WTC11 (cell line): ENCODE results near the gene CACNA1H.

Experiments
- JUN ChIP-seq: sonication (generic); formaldehyde crosslinking; IDR thresholded peaks from 2 replicates; pipeline ENCODE4 v1.8.0; 2023; ENCODE audit warnings: mild to moderate bottlenecking, missing genetic modification reagents
- KAT7 ChIP-seq: sonication (generic); formaldehyde crosslinking; IDR thresholded peaks from 2 replicates; pipeline ENCODE4 v1.8.1; 2023; ENCODE audit warnings: missing genetic modification reagents, mild to moderate bottlenecking, borderline replicate concordance
- NR1H2 ChIP-seq: sonication (generic); formaldehyde crosslinking; IDR thresholded peaks from 2 replicates; pipeline ENCODE4 v1.9.0; 2021; ENCODE audit warnings: mild to moderate bottlenecking, moderate library complexity, missing genetic modification reagents
- TF ChIP-seq, protein P1 (sequence below): sonication (generic); formaldehyde crosslinking; IDR thresholded peaks from 2 replicates; pipeline ENCODE4 v1.8.0; 2022; ENCODE audit warnings: mild to moderate bottlenecking, missing genetic modification reagents
- TF ChIP-seq, protein P2 (sequence below): sonication (generic); formaldehyde crosslinking; IDR thresholded peaks from 2 replicates; pipeline ENCODE4 v1.8.0; 2022; ENCODE audit warnings: mild to moderate bottlenecking, missing genetic modification reagents
- TF ChIP-seq, protein P3 (sequence below): fragments of 200-600 bp; IDR thresholded peaks from 2 replicates; pipeline ENCODE4 v1.8.0; 2022; ENCODE audit warnings: antibody characterized with exemption
- TF ChIP-seq, protein P4 (sequence below): sonication (generic); formaldehyde crosslinking; IDR thresholded peaks from 2 replicates; pipeline ENCODE4 v1.8.0; 2023; ENCODE audit warnings: missing genetic modification reagents, mild to moderate bottlenecking, borderline replicate concordance

DNA sequence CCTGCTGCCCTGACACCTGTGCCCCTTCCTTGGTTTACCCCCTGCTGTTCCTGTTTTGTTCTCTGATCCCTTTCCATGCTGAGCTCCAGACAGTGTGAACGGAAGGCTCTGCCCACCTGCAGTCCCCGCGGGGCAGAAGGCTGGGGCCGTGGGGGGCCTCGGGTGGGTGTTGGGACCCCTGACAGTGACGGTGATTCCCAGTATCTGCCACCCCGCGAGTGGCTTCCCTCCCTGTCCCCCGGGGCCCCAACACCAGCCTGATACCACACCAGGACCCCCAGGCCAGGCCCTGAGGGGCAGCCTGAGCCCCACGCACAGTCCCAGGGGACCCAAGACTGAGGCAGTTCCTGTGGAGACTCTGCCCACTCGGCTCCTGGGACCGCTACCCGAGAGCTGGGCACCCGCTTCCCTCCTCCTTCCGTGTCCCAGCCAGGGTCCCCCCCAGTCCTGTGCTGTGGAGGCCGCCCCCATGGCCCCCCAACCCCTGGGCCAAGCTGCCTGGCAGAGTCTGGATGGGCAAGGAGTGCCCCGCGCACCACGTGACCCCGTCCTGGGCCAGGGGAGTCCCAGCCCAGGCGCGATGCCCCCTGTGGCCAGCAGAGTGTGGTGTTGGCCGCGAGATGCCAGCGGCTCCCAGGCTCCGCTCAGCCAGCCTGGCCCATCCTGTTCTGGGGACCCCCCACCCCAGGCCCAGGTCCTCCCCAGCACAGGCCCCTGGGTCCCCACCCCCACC is 46.9 kb upstream of the CACNA1H start:
- TF ChIP-seq, protein P1, sequence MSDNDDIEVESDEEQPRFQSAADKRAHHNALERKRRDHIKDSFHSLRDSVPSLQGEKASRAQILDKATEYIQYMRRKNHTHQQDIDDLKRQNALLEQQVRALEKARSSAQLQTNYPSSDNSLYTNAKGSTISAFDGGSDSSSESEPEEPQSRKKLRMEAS (CRISPR knock-in tag): no peak
- TF ChIP-seq, protein P2, sequence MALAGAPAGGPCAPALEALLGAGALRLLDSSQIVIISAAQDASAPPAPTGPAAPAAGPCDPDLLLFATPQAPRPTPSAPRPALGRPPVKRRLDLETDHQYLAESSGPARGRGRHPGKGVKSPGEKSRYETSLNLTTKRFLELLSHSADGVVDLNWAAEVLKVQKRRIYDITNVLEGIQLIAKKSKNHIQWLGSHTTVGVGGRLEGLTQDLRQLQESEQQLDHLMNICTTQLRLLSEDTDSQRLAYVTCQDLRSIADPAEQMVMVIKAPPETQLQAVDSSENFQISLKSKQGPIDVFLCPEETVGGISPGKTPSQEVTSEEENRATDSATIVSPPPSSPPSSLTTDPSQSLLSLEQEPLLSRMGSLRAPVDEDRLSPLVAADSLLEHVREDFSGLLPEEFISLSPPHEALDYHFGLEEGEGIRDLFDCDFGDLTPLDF (CRISPR knock-in tag): no peak
- TF ChIP-seq JUN (CRISPR knock-in tag): no peak
- TF ChIP-seq KAT7 (CRISPR knock-in tag): no peak
- TF ChIP-seq, protein P3, sequence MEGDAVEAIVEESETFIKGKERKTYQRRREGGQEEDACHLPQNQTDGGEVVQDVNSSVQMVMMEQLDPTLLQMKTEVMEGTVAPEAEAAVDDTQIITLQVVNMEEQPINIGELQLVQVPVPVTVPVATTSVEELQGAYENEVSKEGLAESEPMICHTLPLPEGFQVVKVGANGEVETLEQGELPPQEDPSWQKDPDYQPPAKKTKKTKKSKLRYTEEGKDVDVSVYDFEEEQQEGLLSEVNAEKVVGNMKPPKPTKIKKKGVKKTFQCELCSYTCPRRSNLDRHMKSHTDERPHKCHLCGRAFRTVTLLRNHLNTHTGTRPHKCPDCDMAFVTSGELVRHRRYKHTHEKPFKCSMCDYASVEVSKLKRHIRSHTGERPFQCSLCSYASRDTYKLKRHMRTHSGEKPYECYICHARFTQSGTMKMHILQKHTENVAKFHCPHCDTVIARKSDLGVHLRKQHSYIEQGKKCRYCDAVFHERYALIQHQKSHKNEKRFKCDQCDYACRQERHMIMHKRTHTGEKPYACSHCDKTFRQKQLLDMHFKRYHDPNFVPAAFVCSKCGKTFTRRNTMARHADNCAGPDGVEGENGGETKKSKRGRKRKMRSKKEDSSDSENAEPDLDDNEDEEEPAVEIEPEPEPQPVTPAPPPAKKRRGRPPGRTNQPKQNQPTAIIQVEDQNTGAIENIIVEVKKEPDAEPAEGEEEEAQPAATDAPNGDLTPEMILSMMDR: peak; percentile 85
- no peak for TF ChIP-seq NR1H2 (CRISPR knock-in tag)
- TF ChIP-seq, protein P4, sequence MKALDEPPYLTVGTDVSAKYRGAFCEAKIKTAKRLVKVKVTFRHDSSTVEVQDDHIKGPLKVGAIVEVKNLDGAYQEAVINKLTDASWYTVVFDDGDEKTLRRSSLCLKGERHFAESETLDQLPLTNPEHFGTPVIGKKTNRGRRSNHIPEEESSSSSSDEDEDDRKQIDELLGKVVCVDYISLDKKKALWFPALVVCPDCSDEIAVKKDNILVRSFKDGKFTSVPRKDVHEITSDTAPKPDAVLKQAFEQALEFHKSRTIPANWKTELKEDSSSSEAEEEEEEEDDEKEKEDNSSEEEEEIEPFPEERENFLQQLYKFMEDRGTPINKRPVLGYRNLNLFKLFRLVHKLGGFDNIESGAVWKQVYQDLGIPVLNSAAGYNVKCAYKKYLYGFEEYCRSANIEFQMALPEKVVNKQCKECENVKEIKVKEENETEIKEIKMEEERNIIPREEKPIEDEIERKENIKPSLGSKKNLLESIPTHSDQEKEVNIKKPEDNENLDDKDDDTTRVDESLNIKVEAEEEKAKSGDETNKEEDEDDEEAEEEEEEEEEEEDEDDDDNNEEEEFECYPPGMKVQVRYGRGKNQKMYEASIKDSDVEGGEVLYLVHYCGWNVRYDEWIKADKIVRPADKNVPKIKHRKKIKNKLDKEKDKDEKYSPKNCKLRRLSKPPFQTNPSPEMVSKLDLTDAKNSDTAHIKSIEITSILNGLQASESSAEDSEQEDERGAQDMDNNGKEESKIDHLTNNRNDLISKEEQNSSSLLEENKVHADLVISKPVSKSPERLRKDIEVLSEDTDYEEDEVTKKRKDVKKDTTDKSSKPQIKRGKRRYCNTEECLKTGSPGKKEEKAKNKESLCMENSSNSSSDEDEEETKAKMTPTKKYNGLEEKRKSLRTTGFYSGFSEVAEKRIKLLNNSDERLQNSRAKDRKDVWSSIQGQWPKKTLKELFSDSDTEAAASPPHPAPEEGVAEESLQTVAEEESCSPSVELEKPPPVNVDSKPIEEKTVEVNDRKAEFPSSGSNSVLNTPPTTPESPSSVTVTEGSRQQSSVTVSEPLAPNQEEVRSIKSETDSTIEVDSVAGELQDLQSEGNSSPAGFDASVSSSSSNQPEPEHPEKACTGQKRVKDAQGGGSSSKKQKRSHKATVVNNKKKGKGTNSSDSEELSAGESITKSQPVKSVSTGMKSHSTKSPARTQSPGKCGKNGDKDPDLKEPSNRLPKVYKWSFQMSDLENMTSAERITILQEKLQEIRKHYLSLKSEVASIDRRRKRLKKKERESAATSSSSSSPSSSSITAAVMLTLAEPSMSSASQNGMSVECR (CRISPR knock-in tag): no peak
